Calu3 (cell line): ENCODE measurements around the gene PPY. TPM values are rescaled to one million over a fixed set of nuclear protein-coding genes. Genes with fewer than 3 reads are reported as not detected.
"Not testable (repeated sequence)": the region's sequence is repeated elsewhere in the genome, so short reads cannot be mapped to it uniquely, and the experiment has no call there.

Experiments used
- BruUV-seq: library from RNA; stranded (reverse); fragments of 400-500 nt; replicated peaks from 2 replicates; lab custom pipeline; 2021; lab: Mats Ljungman, UMichigan
- CTCF ChIA-PET: fragments of 300-600 bp; sonication (Branson Sonifier 250); formaldehyde crosslinking; loops from one replicate; lab custom pipeline; 2022; ENCODE audit warnings: antibody characterized with exemption; lab: Charles Lee
- DNase-seq: peaks from one replicate; pipeline ENCODE4 v3.0.0; 2022
- H3K27ac Mint-ChIP-seq: one replicate; pipeline ENCODE4 v1.8.0; 2022; ENCODE audit warnings: mixed read lengths; ENCODE audit not compliant: unreplicated experiment
- H3K27me3 Mint-ChIP-seq: one replicate; pipeline ENCODE4 v1.8.0; 2022; ENCODE audit warnings: mixed read lengths; ENCODE audit not compliant: unreplicated experiment
- H3K36me3 Mint-ChIP-seq: one replicate; pipeline ENCODE4 v1.8.0; 2022; ENCODE audit warnings: mild to moderate bottlenecking, moderate library complexity, mixed read lengths; ENCODE audit not compliant: insufficient read depth, unreplicated experiment
- H3K4me1 Mint-ChIP-seq: one replicate; pipeline ENCODE4 v1.8.0; 2022; ENCODE audit warnings: mild to moderate bottlenecking, low read depth, mixed read lengths; ENCODE audit not compliant: unreplicated experiment
- H3K4me3 Mint-ChIP-seq: one replicate; pipeline ENCODE4 v1.8.0; 2022; ENCODE audit warnings: mild to moderate bottlenecking, low read depth, moderate library complexity, mixed read lengths; ENCODE audit not compliant: unreplicated experiment
- H3K9me3 Mint-ChIP-seq: one replicate; pipeline ENCODE4 v1.8.0; 2022; ENCODE audit warnings: low read depth, mixed read lengths; ENCODE audit not compliant: unreplicated experiment
- intact Hi-C: fragments of 100-400 bp; cut with micrococcal nuclease; formaldehyde crosslinking; loops from one replicate; pipeline ENCODE4 v1.10.0; 2022; ENCODE audit not compliant: unreplicated experiment
- total RNA-seq: library from RNA; stranded (reverse); gene quantifications from 2 replicates; pipeline ENCODE4 v1.2.3, GENCODE V29; 2022
- TF ChIP-seq, protein P1 (sequence below): fragments of 200-600 bp; IDR thresholded peaks from one replicate; pipeline ENCODE4 v1.8.0; 2022; ENCODE audit warnings: antibody characterized with exemption; ENCODE audit not compliant: unreplicated experiment

The PPY gene
- total RNA-seq, 1 experiment from 2014 or later, result not detected

DNA sequence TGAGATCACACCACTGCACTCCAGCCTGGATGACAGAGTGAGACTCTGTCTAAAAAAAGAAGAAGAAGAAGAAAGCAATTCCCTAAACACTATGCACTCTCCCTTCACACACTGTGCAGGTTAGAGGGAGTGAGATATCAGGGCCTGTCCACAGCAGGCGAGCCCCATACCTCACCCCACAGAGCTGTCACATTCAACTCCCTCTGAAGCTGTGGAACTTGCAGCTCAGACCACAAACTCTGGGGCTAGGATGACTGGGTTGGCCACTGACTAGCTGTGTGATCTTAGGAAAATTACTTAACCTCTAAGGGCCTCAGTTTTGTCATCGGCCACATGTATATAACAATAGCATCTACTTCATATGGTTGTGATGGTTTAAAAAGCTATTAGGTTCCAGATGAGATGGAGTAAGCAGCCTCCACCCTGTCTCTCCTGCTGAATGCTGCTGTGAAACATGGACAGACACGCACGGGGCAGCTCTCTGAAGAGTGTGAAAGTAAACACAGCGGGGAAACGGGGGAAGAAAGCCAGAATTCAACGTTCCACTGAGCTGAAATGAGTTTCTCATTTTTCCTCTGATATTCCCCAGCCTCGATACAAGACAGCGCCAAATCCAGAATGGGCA, 25.1 kb upstream of the PPY start:
- no peak for DNase-seq
- BruUV-seq, result no TSS peak
- TF ChIP-seq, protein P1, sequence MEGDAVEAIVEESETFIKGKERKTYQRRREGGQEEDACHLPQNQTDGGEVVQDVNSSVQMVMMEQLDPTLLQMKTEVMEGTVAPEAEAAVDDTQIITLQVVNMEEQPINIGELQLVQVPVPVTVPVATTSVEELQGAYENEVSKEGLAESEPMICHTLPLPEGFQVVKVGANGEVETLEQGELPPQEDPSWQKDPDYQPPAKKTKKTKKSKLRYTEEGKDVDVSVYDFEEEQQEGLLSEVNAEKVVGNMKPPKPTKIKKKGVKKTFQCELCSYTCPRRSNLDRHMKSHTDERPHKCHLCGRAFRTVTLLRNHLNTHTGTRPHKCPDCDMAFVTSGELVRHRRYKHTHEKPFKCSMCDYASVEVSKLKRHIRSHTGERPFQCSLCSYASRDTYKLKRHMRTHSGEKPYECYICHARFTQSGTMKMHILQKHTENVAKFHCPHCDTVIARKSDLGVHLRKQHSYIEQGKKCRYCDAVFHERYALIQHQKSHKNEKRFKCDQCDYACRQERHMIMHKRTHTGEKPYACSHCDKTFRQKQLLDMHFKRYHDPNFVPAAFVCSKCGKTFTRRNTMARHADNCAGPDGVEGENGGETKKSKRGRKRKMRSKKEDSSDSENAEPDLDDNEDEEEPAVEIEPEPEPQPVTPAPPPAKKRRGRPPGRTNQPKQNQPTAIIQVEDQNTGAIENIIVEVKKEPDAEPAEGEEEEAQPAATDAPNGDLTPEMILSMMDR, result no peak
- Mint-ChIP-seq H3K4me3 (no peak overlapping the region), H3K27ac (no peak overlapping the region), H3K36me3 (no peaks in the 10 kb centered on the region), H3K27me3 (peaks cover 64% of the 10 kb centered on the region), H3K4me1 (no peaks in the 10 kb centered on the region), H3K9me3 (no peaks in the 10 kb centered on the region)
- CTCF ChIA-PET, result interaction anchor here (0.6 to 1.2 kb wide), 3 partner anchors 16 to 84 kb away, joined by 3 to 4 read pairs (median 3); no protein-coding TSS in a partner anchor
- intact Hi-C loops, result no loop called here

GRCh38 chr17:43966276-43966675, 24.0 kb upstream of the PPY start:
- Mint-ChIP-seq H3K36me3 (no peaks in the 10 kb centered on the region), H3K27ac (no peak overlapping the region), H3K4me3 (no peak overlapping the region), H3K27me3 (peaks cover 66% of the 10 kb centered on the region), H3K9me3 (no peaks in the 10 kb centered on the region), H3K4me1 (no peaks in the 10 kb centered on the region)
- CTCF ChIA-PET, result interaction anchor here (1.1 kb wide), 1 partner anchor 13 kb away, joined by 8 read pairs; no protein-coding TSS in a partner anchor
- TF ChIP-seq, protein P1, result no peak
- no TSS peak for BruUV-seq
- intact Hi-C loops, result no loop called here
- DNase-seq, result peak; percentile 23

DNA sequence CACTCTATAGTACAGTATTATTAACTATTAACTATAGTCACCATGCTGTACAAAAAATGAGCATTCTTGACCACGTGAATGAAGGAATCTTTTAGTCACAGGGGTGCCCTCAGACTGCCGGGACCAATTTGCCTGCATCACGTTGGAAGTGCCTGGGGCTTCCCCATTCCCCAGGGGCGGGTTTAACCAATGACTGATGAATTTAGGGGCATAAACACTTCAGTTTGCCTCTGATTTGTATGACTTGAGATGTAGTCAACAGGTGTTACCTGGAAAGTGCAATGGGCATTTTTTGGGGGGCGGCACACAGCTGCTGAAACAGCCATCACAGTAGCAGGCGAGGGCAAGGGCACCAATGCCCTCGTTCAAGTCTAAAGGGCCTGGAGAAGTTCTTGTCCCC, 20.2 kb upstream of the PPY start:
- DNase-seq, result no peak
- no peaks in the 10 kb centered on the region for H3K9me3 Mint-ChIP-seq
- TF ChIP-seq, protein P1, result no peak
- BruUV-seq, result no TSS peak
- H3K27ac Mint-ChIP-seq, result no peak overlapping the region
- no peaks in the 10 kb centered on the region for H3K36me3 Mint-ChIP-seq
- intact Hi-C loops, result no loop called here
- H3K4me3 Mint-ChIP-seq, result no peak overlapping the region
- H3K4me1 Mint-ChIP-seq, result no peaks in the 10 kb centered on the region
- peaks cover 44% of the 10 kb centered on the region for H3K27me3 Mint-ChIP-seq
- CTCF ChIA-PET, result interaction anchor here (0.5 to 1.8 kb wide), 3 partner anchors 18 to 828 kb away, joined by 3 to 9 read pairs (median 4); no protein-coding TSS in a partner anchor

- Mint-ChIP-seq H3K4me1 (no peaks in the 10 kb centered on the region), H3K36me3 (no peaks in the 10 kb centered on the region)
Measured at GRCh38 chr17:43961954-43962353, 19.7 kb upstream of the PPY start.

DNA sequence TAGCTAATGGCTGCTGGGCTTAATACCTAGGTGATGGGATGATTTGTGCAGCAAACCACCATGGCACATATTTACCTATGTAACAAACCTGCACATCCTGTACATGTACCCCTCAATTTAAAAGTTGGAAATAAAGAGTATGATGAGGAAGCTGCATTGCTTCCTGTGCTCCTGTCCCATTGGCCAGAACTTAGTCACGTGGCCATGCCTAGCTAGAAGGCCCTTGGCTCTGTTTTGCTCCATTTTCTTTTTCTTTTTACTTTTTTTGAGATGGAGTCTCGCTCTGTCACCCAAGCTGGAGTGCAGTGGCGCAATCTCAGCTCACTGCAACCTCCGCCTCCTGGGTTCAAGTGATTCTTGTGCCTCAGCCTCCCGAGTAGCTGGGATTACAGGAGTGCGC, 19.0 kb upstream of the PPY start:
- CTCF ChIA-PET, result interaction anchor here (0.6 to 1.8 kb wide), 4 partner anchors 13 to 237 kb away, joined by 3 to 9 read pairs (median 4); no protein-coding TSS in a partner anchor
- H3K27ac Mint-ChIP-seq, H3K4me1 Mint-ChIP-seq, DNase-seq, H3K9me3 Mint-ChIP-seq, intact Hi-C loops, H3K4me3 Mint-ChIP-seq, BruUV-seq, H3K36me3 Mint-ChIP-seq: not testable (repeated sequence)
- H3K27me3 Mint-ChIP-seq, result peaks cover 37% of the 10 kb centered on the region

More at GRCh38 chr17:43961954-43962353, 19.7 kb upstream of the PPY start:
- Mint-ChIP-seq H3K27me3 (peaks cover 39% of the 10 kb centered on the region), H3K9me3 (no peaks in the 10 kb centered on the region), H3K27ac (no peak overlapping the region), H3K4me3 (no peak overlapping the region)
- TF ChIP-seq, protein P1, result no peak
- no peak for DNase-seq
- CTCF ChIA-PET, result interaction anchor here (0.5 to 1.8 kb wide), 3 partner anchors 18 to 828 kb away, joined by 4 to 9 read pairs (median 4); no protein-coding TSS in a partner anchor
- no TSS peak for BruUV-seq
- intact Hi-C loops, result no loop called here
